ENCODE measurements around the gene LPGAT1. TPM values are rescaled to one million over a fixed set of nuclear protein-coding genes. Genes with fewer than 3 reads are reported as not detected.

Gene LPGAT1
- total and polyA plus RNA-seq, 2 experiments from 2014 or later = 36.4 to 92.1 TPM

- H3K27ac ChIP-seq = no peak overlapping the region
- no peaks in the 10 kb centered on the region for H3K9me2 ChIP-seq (replicated peaks; ENCODE audit: insufficient read depth)
- no peaks in the 10 kb centered on the region for H3K9me3 ChIP-seq (ENCODE audit: low read depth)
- WGBS (ENCODE audit: low lambda C conversion rate, missing lambda C conversion rate) = 87% methylated on average over 5 of the region's 5 CpGs
- no peaks in the 10 kb centered on the region for H4K20me1 ChIP-seq (ENCODE audit: insufficient read depth, poor library complexity, severe bottlenecking)
- H2AFZ ChIP-seq = no peak overlapping the region
- no peak overlapping the region for H3K4me3 ChIP-seq
- no peaks in the 10 kb centered on the region for H3K4me1 ChIP-seq (ENCODE audit: insufficient read depth)
- no peak for DNase-seq (ENCODE audit: low spot score)
- H3K27me3 ChIP-seq = no peaks in the 10 kb centered on the region
- no peaks in the 10 kb centered on the region for H3K36me3 ChIP-seq (replicated peaks; ENCODE audit: insufficient read depth, low read depth)
- TF ChIP-seq EZH2 (IDR thresholded peaks at IDR 0.05; ENCODE audit: borderline replicate concordance) (no peak), EZH2phosphoT487 (IDR thresholded peaks at IDR 0.05; ENCODE audit: low read depth, severe bottlenecking, unreplicated experiment) (no peak)
- H3K79me2 ChIP-seq = no peaks in the 10 kb centered on the region
- H3K4me2 ChIP-seq = no peak overlapping the region
Measured at GRCh38 chr1:211714154-211714553, 116.4 kb downstream of the LPGAT1 start.

DNA sequence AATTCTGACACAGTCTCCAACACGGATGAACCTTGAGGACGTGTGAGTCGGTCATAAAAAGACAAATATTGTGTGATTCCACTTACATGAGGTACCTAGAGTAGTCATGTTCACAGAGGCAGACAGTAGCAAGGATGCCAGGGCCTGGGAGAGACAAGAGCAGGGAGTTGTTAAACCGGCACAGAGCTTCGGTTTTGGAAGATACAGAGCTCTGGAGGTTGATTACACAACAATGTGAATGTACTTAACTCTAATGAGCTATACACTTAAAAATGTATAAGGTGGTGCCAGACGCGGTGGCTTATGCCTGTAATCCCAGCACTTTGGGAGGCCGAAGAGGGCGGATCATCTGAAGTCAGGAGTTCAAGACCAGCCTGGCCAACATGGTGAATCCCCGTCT is 117.3 kb downstream of the LPGAT1 start:
- DNase-seq (ENCODE audit: low spot score) = no peak
- Histone ChIP-seq H4K20me1 (ENCODE audit: insufficient read depth, poor library complexity, severe bottlenecking) (no peaks in the 10 kb centered on the region), H3K9me3 (ENCODE audit: low read depth) (no peaks in the 10 kb centered on the region), H3K4me2 (no peak overlapping the region), H3K9me2 (replicated peaks; ENCODE audit: insufficient read depth) (no peaks in the 10 kb centered on the region), H3K4me3 (no peak overlapping the region), H2AFZ (no peak overlapping the region), H3K79me2 (no peaks in the 10 kb centered on the region), H3K4me1 (ENCODE audit: insufficient read depth) (no peaks in the 10 kb centered on the region), H3K36me3 (replicated peaks; ENCODE audit: insufficient read depth, low read depth) (no peaks in the 10 kb centered on the region), H3K27me3 (no peaks in the 10 kb centered on the region), H3K27ac (no peak overlapping the region)
- no peak for TF ChIP-seq CTCF (IDR thresholded peaks at IDR 0.05; ENCODE audit: poor library complexity)
- no peak for TF ChIP-seq EZH2phosphoT487 (IDR thresholded peaks at IDR 0.05; ENCODE audit: low read depth, severe bottlenecking, unreplicated experiment)
- TF ChIP-seq EZH2 (IDR thresholded peaks at IDR 0.05; ENCODE audit: borderline replicate concordance) = no peak
- WGBS (ENCODE audit: low lambda C conversion rate, missing lambda C conversion rate) = 88% methylated on average over 10 of the region's 10 CpGs

- Histone ChIP-seq H3K36me3 (replicated peaks; ENCODE audit: insufficient read depth, low read depth) (no peaks in the 10 kb centered on the region), H3K79me2 (no peaks in the 10 kb centered on the region), H4K20me1 (ENCODE audit: insufficient read depth, poor library complexity, severe bottlenecking) (no peaks in the 10 kb centered on the region), H2AFZ (no peak overlapping the region), H3K9me2 (replicated peaks; ENCODE audit: insufficient read depth) (no peaks in the 10 kb centered on the region), H3K4me3 (no peak overlapping the region), H3K4me2 (no peak overlapping the region), H3K4me1 (ENCODE audit: insufficient read depth) (no peaks in the 10 kb centered on the region), H3K9me3 (ENCODE audit: low read depth) (no peaks in the 10 kb centered on the region), H3K27ac (no peak overlapping the region), H3K27me3 (no peaks in the 10 kb centered on the region)
- DNase-seq (ENCODE audit: low spot score) = no peak
- WGBS (ENCODE audit: low lambda C conversion rate, missing lambda C conversion rate) = 100% methylated on average over 4 of the region's 4 CpGs
- TF ChIP-seq EZH2phosphoT487 (IDR thresholded peaks at IDR 0.05; ENCODE audit: low read depth, severe bottlenecking, unreplicated experiment) (no peak), CTCF (IDR thresholded peaks at IDR 0.05; ENCODE audit: poor library complexity) (no peak), EZH2 (IDR thresholded peaks at IDR 0.05; ENCODE audit: borderline replicate concordance) (no peak)
Measured at GRCh38 chr1:211711315-211711705, 119.3 kb downstream of the LPGAT1 start.

DNA sequence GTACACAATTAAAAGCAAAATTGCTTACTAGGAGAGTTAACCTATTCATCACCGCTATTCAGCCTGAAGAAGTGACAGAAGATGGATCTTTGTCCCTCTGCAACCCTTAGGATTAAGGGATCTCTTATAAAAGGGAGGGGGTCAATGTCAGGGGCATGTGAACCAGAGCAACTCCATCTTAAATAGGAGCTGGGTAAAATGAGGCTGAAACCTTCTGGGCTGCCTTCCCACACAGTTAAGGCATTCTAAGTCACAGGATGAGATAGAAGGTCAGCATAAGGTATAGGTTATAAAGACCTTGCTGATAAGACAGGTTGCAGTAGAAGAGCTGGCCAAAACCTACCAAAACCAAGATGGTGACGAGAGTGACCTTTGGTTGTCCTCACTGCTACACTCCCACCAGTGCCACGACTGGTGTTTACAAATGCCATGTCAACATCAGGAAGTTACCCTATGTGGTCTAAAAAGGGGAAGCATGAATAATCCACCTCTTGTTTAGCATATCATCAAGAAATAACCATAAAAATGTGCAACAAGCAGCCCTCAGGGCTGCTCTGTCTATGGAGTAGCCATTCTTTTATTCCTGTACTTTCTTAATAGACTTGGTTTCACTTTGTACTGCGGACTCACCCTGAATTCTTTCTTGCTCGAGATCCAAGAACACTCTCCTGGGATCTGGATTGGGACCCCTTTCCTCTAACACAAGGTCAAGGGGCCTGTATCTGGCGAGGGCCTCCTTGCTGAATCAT is 119.8 kb downstream of the LPGAT1 start:
- H3K27me3 ChIP-seq = no peaks in the 10 kb centered on the region
- no peak overlapping the region for H3K4me2 ChIP-seq
- H3K9me3 ChIP-seq (ENCODE audit: low read depth) = no peaks in the 10 kb centered on the region
- H3K36me3 ChIP-seq (replicated peaks; ENCODE audit: insufficient read depth, low read depth) = no peaks in the 10 kb centered on the region
- no peak overlapping the region for H3K27ac ChIP-seq
- no peaks in the 10 kb centered on the region for H3K9me2 ChIP-seq (replicated peaks; ENCODE audit: insufficient read depth)
- 94% methylated on average over 6 of the region's 6 CpGs for WGBS (ENCODE audit: low lambda C conversion rate, missing lambda C conversion rate)
- no peak for DNase-seq (ENCODE audit: low spot score)
- TF ChIP-seq EZH2 (IDR thresholded peaks at IDR 0.05; ENCODE audit: borderline replicate concordance) = no peak
- TF ChIP-seq EZH2phosphoT487 (IDR thresholded peaks at IDR 0.05; ENCODE audit: low read depth, severe bottlenecking, unreplicated experiment) = no peak
- no peak for TF ChIP-seq CTCF (IDR thresholded peaks at IDR 0.05; ENCODE audit: poor library complexity)
- H3K79me2 ChIP-seq = no peaks in the 10 kb centered on the region
- peaks cover under 1% of the 10 kb centered on the region for H3K4me1 ChIP-seq (ENCODE audit: insufficient read depth)
- no peak overlapping the region for H2AFZ ChIP-seq
- H4K20me1 ChIP-seq (ENCODE audit: insufficient read depth, poor library complexity, severe bottlenecking) = no peaks in the 10 kb centered on the region
- H3K4me3 ChIP-seq = no peak overlapping the region
